ENCODE data around the gene EDC4.

DNA sequence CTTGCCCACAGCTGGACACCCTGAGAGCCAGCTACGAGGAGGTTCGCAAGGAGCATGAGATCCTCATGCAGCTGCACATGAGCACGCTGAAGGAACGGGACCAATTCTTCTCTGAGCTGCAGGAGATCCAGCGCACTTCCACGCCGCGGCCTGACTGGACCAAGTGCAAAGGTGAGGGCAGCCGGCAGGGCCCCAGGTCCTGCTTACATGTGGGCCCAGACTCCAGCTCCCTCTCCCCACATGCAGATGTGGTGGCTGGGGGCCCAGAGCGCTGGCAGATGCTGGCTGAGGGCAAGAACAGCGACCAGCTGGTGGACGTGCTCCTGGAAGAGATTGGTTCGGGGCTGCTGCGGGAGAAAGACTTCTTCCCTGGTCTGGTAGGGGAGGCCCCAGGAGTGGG, 46.9 kb upstream of the EDC4 start:
- TF ChIP-seq, protein P1, sequence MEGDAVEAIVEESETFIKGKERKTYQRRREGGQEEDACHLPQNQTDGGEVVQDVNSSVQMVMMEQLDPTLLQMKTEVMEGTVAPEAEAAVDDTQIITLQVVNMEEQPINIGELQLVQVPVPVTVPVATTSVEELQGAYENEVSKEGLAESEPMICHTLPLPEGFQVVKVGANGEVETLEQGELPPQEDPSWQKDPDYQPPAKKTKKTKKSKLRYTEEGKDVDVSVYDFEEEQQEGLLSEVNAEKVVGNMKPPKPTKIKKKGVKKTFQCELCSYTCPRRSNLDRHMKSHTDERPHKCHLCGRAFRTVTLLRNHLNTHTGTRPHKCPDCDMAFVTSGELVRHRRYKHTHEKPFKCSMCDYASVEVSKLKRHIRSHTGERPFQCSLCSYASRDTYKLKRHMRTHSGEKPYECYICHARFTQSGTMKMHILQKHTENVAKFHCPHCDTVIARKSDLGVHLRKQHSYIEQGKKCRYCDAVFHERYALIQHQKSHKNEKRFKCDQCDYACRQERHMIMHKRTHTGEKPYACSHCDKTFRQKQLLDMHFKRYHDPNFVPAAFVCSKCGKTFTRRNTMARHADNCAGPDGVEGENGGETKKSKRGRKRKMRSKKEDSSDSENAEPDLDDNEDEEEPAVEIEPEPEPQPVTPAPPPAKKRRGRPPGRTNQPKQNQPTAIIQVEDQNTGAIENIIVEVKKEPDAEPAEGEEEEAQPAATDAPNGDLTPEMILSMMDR (IDR thresholded peaks at IDR 0.05) = no peak
- TF ChIP-seq POLR2A (IDR thresholded peaks at IDR 0.05) = no peak
- TF ChIP-seq EP300 (IDR thresholded peaks at IDR 0.05) = no peak

Data from ovary (tissue), 3 donors.